Anterior cingulate cortex (tissue), 58 donors: ENCODE data around the gene TMPRSS2.

Experiments
- DNase-seq, 58 donors: peaks; one replicate each; lab custom pipeline; 2025; lab: John Stamatoyannopoulos, UW

The TMPRSS2 gene

DNA sequence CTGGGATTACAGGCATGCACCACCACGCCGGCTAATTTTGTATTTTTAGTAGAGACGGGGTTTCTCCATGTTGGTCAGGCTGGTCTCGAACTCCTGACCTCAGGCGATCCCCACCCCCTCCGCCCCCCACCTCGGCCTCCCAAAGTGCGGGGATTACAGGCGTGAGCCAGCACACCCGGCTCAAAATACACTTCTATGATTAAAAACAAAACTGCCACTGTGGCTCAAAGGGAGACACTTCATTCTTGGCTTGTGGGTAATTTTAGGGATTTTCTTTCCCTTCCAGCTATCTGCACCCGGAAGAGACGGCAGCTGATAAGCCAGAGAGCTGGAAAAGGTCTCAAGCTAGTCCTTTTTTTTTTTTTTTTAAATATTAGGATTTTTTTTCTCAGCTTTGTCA lies 24.5 kb downstream of the TMPRSS2 start:
- DNase-seq, result no peak

- DNase-seq, result no peak
Observed at GRCh38 chr21:41482980-41483379, 25.0 kb downstream of the TMPRSS2 start.

DNA sequence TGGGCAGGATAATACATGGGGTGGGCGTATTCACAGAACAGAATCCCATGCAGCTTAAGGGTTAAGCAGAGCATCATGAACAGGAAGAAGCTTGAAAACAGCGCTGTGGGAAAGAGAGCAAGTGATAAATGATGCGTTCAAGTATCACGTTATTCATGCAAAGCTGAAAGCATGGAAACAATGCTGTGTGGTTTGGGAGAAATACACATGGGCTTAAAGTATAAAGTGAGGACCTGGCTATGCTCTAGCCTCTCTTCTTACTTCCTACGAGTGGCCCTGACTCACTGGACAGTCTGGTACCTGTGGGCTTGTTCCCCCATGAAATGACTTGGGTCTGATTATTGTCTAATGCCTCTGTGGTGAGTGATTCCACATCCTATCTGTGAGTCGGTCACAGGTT lies 25.7 kb downstream of the TMPRSS2 start:
- no peak for DNase-seq

- no peak for DNase-seq
Observed at GRCh38 chr21:41481191-41481590, 26.8 kb downstream of the TMPRSS2 start.

DNA sequence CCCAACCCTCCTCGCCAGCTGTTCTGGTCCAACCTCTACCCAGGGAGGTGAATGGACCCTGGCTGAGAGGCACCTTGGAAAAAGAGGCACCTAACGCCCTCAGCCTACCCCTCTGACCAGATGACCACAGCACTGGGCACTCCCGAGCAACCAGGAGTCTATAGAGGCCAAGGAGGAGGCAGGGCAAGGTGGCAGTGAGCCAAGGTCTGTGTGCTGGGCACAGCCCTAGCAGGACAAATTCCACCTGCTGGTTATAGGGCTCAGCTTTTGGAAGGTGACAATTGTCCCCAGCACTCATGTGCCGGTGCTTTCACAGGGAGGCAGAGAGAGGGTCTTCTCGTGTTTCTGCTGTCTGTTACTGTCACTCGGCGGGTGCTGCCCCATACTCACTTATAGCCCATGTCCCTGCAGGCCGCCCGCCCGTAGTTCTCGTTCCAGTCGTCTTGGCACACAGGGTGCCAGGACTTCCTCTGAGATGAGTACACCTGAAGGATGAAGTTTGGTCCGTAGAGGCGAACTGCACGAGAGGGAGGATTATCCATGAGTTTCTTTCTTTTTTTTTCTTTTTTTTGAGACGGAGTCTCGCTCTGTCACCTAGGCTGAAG lies 27.8 kb downstream of the TMPRSS2 start:
- DNase-seq, result no peak

GRCh38 chr21:41479686-41480085 lies 28.3 kb downstream of the TMPRSS2 start:
- DNase-seq, result no peak

- no peak for DNase-seq
Observed at GRCh38 chr21:41478319-41479177, 29.4 kb downstream of the TMPRSS2 start.

DNA sequence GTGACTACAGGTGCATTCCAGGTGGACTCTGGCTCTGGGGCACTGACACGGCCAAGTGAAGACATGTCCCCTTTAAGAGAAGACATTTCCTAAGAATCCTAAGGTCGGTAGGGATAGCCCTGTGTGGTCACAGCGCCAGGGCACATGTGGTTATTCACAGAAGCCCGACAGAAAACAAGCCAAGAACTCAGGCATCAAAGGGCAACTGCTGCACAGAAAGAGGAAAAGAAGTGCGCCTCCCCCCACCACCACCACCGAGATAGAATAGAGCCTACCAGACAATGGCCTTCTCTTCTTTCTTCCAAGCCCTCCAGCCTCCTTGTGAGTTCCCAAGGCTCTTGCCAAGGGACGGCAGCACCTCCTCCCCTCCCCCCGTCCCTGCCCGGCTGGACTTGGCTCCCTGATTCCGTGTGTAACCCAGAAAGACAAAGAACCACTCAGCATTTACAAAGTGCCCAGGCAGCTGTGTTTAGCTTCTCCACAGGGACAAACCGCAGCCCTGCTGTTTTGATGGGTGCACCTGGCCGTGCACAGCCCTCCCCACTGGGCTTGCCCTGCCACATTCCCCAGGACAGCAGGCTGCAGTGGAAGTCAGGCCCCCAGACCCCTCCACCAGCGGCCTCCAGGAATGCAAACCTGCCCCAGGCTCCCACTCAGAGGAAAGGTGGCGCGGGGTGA lies 30.2 kb downstream of the TMPRSS2 start:
- DNase-seq, result peak in 51 of 58 donors; percentile 4 to 76 (median 40)

GRCh38 chr21:41475714-41476420 lies 32.1 kb downstream of the TMPRSS2 start:
- no peak for DNase-seq

DNA sequence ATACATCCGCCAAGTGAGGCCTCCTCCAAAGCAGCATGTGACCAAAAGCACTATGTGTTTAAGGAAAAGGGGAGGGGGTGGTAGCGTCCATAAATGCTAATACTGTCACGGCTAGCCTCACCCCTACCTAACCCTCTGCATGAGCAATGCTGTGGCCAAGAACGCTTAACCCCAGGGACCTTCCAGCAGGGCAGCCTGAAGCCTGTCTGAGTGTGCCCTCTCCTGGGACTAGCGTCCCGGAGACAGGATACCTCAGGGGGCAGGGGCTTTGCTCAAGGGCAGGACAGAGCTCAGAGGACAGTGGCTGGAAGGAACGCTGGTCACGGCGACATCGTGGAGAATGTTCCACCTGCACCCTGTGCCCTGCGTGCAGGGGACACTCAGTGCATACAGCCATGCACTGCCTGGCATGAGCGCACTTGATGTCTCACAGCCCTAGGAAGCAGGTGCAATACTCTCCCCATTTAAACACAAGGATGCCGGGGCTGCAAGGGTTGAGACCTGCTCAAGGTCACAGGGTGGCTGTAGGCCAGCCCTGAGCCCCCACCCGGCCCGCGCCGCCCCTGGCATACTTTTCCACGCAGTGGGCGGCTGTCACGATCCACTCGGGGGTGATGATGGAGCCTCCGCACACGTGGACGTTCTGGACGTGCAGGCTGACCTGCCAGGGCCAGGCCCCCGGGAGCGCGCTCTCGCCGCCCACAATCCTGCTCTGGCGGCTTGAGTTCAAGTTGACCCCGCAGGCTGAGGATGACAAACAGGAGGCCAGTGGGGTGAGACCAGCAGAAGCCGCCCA lies 35.0 kb downstream of the TMPRSS2 start:
- DNase-seq, result no peak

- DNase-seq, result no peak
Observed at GRCh38 chr21:41470054-41470453, 37.9 kb downstream of the TMPRSS2 start.

- no peak for DNase-seq
Observed at GRCh38 chr21:41466024-41466820, 41.7 kb downstream of the TMPRSS2 start.

- DNase-seq, result no peak
Observed at GRCh38 chr21:41465176-41465781, 42.7 kb downstream of the TMPRSS2 start.

DNA sequence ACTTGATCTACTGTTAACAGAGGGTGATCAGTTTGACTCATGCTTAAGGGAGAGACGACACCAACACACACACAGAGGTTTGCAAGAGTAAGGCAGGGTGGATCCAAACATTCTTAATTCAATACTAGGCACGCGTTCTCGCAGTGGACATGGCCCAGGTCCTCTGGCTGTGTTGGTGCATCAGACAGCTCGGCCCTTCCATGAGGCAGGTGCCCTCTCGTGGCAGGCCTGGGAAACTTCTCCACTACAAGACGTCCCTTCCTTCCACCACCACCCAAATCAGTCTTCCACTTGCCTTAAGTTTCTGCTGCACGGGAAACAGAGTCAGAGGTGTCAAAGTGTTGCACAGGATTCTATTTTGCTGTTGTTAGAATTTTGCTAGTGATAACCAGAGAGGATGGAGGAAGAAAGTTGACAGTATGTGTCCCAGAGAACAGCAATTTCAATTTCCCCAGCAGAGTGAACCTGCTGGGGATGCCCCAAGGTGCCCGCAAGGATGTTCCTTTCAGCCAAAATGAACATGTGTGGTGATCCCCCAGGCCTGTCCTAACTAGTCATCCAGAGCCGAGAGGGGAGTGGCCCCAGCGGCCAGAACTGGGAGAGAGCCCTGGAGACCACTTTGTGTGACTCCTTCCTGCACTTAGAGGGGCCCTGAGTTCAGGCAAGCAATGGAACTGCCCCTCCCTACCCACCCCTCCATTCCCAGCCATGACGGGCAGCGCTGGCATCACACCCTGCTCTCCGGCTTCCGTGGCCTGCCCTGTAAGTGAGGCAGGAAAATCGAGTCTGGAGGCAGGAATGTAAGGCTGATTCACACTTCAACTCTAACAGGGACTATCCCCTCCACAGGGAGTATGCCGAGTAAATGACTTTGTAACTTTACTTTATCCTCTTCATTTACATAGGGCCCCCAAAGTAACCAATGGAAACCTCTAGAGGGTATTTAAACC lies 47.1 kb downstream of the TMPRSS2 start:
- peak in 46 of 58 donors; percentile 1 to 64 (median 26) for DNase-seq

DNA sequence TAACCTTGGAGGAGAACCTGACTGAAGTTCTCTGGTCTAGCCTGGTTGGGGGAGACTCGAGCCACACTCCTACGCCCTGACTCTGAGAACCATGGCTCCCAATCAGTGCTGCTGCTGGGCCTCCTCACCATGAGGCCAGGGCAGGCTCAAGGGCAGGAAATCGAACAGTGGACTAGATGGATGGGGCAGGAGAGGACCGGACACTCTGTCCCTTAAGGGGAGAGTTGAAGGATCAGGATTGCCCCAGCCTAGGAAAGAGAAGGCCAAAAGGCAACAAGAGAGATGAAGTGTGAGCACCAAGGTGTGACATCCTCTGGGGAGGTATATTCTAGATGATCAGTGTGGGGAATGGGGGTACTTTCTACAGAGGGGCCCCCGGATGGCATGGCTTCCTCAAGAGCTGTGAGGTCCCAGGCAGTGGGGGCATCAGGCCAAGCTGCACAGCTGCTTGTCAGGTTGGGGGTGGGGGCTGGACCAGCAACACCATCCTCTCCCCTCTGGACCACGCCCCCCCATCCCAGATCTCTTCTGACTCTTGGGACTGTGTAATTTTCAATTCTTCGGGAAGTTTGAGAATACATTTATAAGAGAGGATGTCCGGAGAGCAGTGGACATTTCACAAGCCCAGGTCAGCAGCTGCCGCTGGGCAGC lies 47.9 kb downstream of the TMPRSS2 start:
- DNase-seq, result no peak

- no peak for DNase-seq
Observed at GRCh38 chr21:41458559-41458958, 49.4 kb downstream of the TMPRSS2 start.

- no peak for DNase-seq
Observed at GRCh38 chr21:41458121-41458520, 49.8 kb downstream of the TMPRSS2 start.
